NB4 (cell line): ENCODE results near the gene SPATA12.

ENCODE experiments used
- CTCF ChIP-seq: IDR thresholded peaks from one replicate; pipeline ENCODE4 v1.5.1; 2012; ENCODE audit warnings: low read depth, low read length
- POLR2A ChIP-seq: IDR thresholded peaks from 2 replicates; pipeline ENCODE4 v1.6.1; 2011; ENCODE audit warnings: mild to moderate bottlenecking; ENCODE audit not compliant: insufficient read length; ENCODE audit errors: extremely low read depth

GRCh38 chr3:57080171-57080570 lies 19.7 kb downstream of the SPATA12 start:
- no peak for TF ChIP-seq CTCF
- no peak for TF ChIP-seq POLR2A
